ENCODE data around the gene DNMT3L. TPM values are rescaled to one million over a fixed set of nuclear protein-coding genes. Genes with fewer than 3 reads are reported as not detected.

DNMT3L gene
- total RNA-seq, 1 donor from 2014 or later, result not detected

- peak; percentile 11 for DNase-seq (ENCODE audit: low spot score)
These were observed 62.2 kb downstream of the DNMT3L start for GRCh38 chr21:44199448-44199847.

- DNase-seq (ENCODE audit: low spot score), result peak; percentile 13
These were observed 64.6 kb downstream of the DNMT3L start for GRCh38 chr21:44197156-44197516.

Other genes starting within 250 kb of the DNMT3L start
- gene TRAPPC10, start 249.6 kb downstream of the DNMT3L start, total RNA-seq (ENCODE audit: insufficient read depth, low replicate concordance), result 18.5 TPM
- gene PWP2, start 154.5 kb downstream of the DNMT3L start, total RNA-seq (ENCODE audit: insufficient read depth, low replicate concordance), result 3.6 TPM
- 0.48 TPM for gene GATD3, start 128.2 kb downstream of the DNMT3L start, total RNA-seq (ENCODE audit: insufficient read depth, low replicate concordance)
- 1.9 TPM for gene ICOSLG, start 21.0 kb downstream of the DNMT3L start, total RNA-seq (ENCODE audit: insufficient read depth, low replicate concordance)
- 0.72 TPM for gene AIRE, start 24.0 kb upstream of the DNMT3L start, total RNA-seq (ENCODE audit: insufficient read depth, low replicate concordance)
- 157 TPM for gene PFKL, start 38.2 kb upstream of the DNMT3L start, total RNA-seq (ENCODE audit: insufficient read depth, low replicate concordance)
- 14.4 TPM for gene CFAP410, start 77.5 kb upstream of the DNMT3L start, total RNA-seq (ENCODE audit: insufficient read depth, low replicate concordance)
- gene TRPM2, start 91.7 kb upstream of the DNMT3L start, total RNA-seq (ENCODE audit: insufficient read depth, low replicate concordance), result 2.9 TPM
- 4.3 TPM for gene LRRC3, start 193.6 kb upstream of the DNMT3L start, total RNA-seq (ENCODE audit: insufficient read depth, low replicate concordance)